ENCODE data around the gene WARS2. TPM values are rescaled to one million over a fixed set of nuclear protein-coding genes. Genes with fewer than 3 reads are reported as not detected.

The WARS2 gene
- total and polyA plus RNA-seq, 4 donors = 4.6 to 33.2 (median 11.3) TPM

DNA sequence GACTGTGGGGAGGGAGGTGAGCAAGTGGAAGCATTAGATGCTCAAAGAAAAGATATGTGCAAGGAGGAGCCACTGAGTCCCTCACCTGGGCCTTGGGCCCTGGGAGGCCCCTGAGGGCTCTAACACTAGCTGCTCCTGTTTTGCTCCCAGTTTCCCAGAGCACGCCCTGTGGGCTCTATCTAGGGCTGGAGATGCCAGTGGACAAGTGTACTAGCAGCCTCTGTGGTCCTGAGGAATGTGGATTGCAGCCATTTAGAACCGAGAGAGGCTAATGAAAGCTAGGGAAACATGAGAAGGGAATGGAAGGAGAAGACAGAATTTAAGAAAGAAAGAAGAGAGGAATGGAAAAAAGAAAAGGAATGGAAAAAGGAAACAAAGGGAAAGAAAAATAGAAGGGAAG lies 142.3 kb downstream of the WARS2 start:
- ATAC-seq (ENCODE audit: insufficient read depth, low FRiP score) (no peak), DNase-seq (no peak)
- Histone ChIP-seq H3K4me3 (no peak overlapping the region), H3K4me1 (ENCODE audit: control insufficient read depth in 5 of 5, insufficient read depth in 5 of 5, low read length in 5 of 5) (peaks cover 0 to 19% (median 8%) of the 10 kb centered on the region in 5 donors), H3K27ac (ENCODE audit: low read depth in 1 of 2, low read length in 1 of 2) (no peak overlapping the region), H3K9ac (ENCODE audit: insufficient read depth in 1 of 2, low read length in 2 of 2) (no peak overlapping the region), H3K9me3 (ENCODE audit: control insufficient read depth in 4 of 4, insufficient read depth in 3 of 4, low read length in 3 of 4) (peaks cover 0 to 17% (median 0%) of the 10 kb centered on the region in 4 donors), H3K27me3 (ENCODE audit: control insufficient read depth in 3 of 3, insufficient read depth in 3 of 3, low read length in 2 of 3) (peaks cover 12 to 99% (median 95%) of the 10 kb centered on the region in 3 donors), H3K36me3 (ENCODE audit: control insufficient read depth in 4 of 4, insufficient read depth in 4 of 4, low read length in 4 of 4) (no peaks in the 10 kb centered on the region)
- TF ChIP-seq, protein P1, sequence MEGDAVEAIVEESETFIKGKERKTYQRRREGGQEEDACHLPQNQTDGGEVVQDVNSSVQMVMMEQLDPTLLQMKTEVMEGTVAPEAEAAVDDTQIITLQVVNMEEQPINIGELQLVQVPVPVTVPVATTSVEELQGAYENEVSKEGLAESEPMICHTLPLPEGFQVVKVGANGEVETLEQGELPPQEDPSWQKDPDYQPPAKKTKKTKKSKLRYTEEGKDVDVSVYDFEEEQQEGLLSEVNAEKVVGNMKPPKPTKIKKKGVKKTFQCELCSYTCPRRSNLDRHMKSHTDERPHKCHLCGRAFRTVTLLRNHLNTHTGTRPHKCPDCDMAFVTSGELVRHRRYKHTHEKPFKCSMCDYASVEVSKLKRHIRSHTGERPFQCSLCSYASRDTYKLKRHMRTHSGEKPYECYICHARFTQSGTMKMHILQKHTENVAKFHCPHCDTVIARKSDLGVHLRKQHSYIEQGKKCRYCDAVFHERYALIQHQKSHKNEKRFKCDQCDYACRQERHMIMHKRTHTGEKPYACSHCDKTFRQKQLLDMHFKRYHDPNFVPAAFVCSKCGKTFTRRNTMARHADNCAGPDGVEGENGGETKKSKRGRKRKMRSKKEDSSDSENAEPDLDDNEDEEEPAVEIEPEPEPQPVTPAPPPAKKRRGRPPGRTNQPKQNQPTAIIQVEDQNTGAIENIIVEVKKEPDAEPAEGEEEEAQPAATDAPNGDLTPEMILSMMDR (IDR thresholded peaks at IDR 0.05; ENCODE audit: control extremely low read depth, extremely low read depth) = no peak
- 30 to 37% methylated on average over 2 of the region's 2 CpGs for WGBS, 2 donors

DNA sequence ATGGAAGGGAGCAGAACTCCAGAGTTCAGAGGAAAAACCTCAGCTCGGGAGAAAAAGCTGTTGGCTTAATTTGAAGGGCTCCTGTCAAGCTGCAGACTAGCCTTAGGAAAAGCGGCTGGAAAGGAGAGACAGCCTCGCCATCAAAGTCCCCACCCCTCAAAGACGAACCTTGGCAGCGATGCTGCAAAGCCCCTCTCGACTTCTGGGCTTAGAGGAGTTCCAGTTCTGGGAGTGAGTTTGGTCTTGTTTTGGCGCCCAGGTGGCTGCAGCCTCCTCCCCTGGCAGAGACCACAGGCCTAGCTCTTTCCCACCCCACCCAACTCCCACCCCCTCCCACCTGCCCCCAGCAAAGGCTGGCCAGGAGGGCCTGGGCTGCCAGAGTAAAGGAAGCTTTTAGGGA lies 143.2 kb downstream of the WARS2 start:
- no peak overlapping the region for H3K27ac ChIP-seq (ENCODE audit: low read depth in 1 of 2, low read length in 1 of 2)
- 9 to 20% methylated on average over 7 of the region's 7 CpGs for WGBS, 2 donors
- H3K4me3 ChIP-seq = no peak overlapping the region
- H3K9me3 ChIP-seq (ENCODE audit: control insufficient read depth in 4 of 4, insufficient read depth in 3 of 4, low read length in 3 of 4) = peaks cover 0 to 19% (median 0%) of the 10 kb centered on the region in 4 donors
- ATAC-seq (ENCODE audit: insufficient read depth, low FRiP score) (no peak), DNase-seq (no peak)
- peaks cover 0 to 19% (median 8%) of the 10 kb centered on the region in 5 donors for H3K4me1 ChIP-seq (ENCODE audit: control insufficient read depth in 5 of 5, insufficient read depth in 5 of 5, low read length in 5 of 5)
- TF ChIP-seq, protein P1 (IDR thresholded peaks at IDR 0.05; ENCODE audit: control extremely low read depth, extremely low read depth) = no peak
- no peaks in the 10 kb centered on the region for H3K36me3 ChIP-seq (ENCODE audit: control insufficient read depth in 4 of 4, insufficient read depth in 4 of 4, low read length in 4 of 4)
- no peak overlapping the region for H3K9ac ChIP-seq (ENCODE audit: insufficient read depth in 1 of 2, low read length in 2 of 2)
- H3K27me3 ChIP-seq (ENCODE audit: control insufficient read depth in 3 of 3, insufficient read depth in 3 of 3, low read length in 2 of 3) = peaks cover 12 to 98% (median 95%) of the 10 kb centered on the region in 3 donors

DNA sequence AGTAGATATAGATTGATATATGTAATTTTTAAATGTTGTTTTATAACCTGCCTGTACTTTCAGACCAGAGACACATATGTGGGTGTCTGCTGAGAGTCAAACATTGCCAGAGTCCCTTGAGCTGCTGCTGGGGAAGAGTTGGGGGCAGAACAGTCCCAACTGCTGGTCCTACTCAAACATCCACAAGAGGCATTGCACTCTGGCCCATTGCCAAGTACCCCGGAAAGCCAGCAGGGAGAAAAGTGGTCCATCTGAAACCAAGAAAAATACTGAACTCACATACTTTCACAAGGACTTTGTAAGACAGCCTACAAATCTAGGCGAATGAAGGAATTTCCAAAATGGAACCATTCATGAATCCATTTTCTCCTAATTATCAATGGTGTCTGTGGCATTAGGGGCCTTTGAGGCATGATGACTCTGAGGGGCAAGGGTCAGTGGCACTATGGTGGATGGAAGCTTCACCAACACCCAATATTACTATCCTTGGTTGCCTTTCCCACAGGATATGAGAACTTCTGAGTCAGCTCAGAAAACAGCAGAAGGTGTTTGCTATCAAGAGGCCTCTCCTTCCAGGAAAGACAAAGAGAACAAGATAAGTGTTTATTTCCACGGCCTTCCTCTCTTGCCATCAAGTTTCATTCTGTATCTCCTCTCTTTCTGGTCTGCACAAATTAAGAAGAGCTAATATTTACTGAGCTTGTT lies 145.0 kb downstream of the WARS2 start:
- peaks cover 0 to 8% (median 4%) of the 10 kb centered on the region in 5 donors for H3K4me1 ChIP-seq (ENCODE audit: control insufficient read depth in 5 of 5, insufficient read depth in 5 of 5, low read length in 5 of 5)
- H3K36me3 ChIP-seq (ENCODE audit: control insufficient read depth in 4 of 4, insufficient read depth in 4 of 4, low read length in 4 of 4) = no peaks in the 10 kb centered on the region
- no peak overlapping the region for H3K27ac ChIP-seq (ENCODE audit: low read depth in 1 of 2, low read length in 1 of 2)
- TF ChIP-seq, protein P1 (IDR thresholded peaks at IDR 0.05; ENCODE audit: control extremely low read depth, extremely low read depth) = no peak
- H3K27me3 ChIP-seq (ENCODE audit: control insufficient read depth in 3 of 3, insufficient read depth in 3 of 3, low read length in 2 of 3) = peaks cover 18 to 99% (median 98%) of the 10 kb centered on the region in 3 donors
- WGBS, 2 donors = 50 to 64% methylated on average over 3 of the region's 3 CpGs
- no peak overlapping the region for H3K4me3 ChIP-seq
- DNase-seq = no peak
- no peak overlapping the region for H3K9ac ChIP-seq (ENCODE audit: insufficient read depth in 1 of 2, low read length in 2 of 2)
- ATAC-seq (ENCODE audit: insufficient read depth, low FRiP score) = no peak
- H3K9me3 ChIP-seq (ENCODE audit: control insufficient read depth in 4 of 4, insufficient read depth in 3 of 4, low read length in 3 of 4) = peaks cover 0 to 18% (median 0%) of the 10 kb centered on the region in 4 donors
